Panc1 (cell line): ENCODE measurements around the gene RIMKLA.

Source experiments
- POLR2AphosphoS5 ChIP-seq: IDR thresholded peaks from 2 replicates; pipeline ENCODE4 v1.6.1; 2012; ENCODE audit warnings: mild to moderate bottlenecking, low read depth, low read length, moderate library complexity
- SIN3A ChIP-seq: IDR thresholded peaks from 2 replicates; pipeline ENCODE4 v1.6.1; 2012; ENCODE audit warnings: low read depth, mild to moderate bottlenecking, low read length, moderate library complexity, borderline replicate concordance; ENCODE audit not compliant: insufficient read depth
- TCF7L2 ChIP-seq: IDR thresholded peaks from 2 replicates; pipeline ENCODE4 v1.6.1; 2011; ENCODE audit warnings: mild to moderate bottlenecking, low read depth, low read length, inconsistent platforms
- TF ChIP-seq, protein P1 (sequence below): fragments of 450-650 bp; IDR thresholded peaks from 2 replicates; pipeline ENCODE4 v1.5.1; 2017; ENCODE audit warnings: mild to moderate bottlenecking
- TF ChIP-seq, protein P2 (sequence below), 2 experiments: IDR thresholded peaks; 2 replicates each; pipeline ENCODE4 v1.6.1; 2011 to 2012; ENCODE audit warnings: low read depth in 2 of 2, control low read depth in 1 of 2, low read length in 1 of 2, mild to moderate bottlenecking in 1 of 2, moderate library complexity in 1 of 2; ENCODE audit not compliant: insufficient read depth in 1 of 2

DNA sequence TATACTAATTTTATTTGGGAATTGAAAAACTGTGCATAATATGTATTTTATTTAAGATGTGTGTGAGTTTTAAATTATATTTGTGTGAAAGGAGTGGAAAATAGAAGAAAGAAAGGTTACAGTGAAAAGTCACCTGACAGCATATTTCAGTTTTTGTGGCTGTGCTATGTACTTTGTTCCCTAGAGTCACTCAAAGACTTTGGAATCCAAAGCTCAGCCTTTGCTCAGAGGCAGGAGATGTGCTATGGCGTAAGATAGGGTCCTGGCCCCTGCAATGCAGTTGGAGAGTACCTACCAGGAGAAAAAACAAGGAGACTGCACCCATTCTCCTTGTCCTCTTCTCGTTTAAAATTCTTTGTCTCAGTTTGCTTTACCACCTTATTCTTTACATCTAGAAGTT, 85.4 kb downstream of the RIMKLA start:
- TF ChIP-seq, protein P1, sequence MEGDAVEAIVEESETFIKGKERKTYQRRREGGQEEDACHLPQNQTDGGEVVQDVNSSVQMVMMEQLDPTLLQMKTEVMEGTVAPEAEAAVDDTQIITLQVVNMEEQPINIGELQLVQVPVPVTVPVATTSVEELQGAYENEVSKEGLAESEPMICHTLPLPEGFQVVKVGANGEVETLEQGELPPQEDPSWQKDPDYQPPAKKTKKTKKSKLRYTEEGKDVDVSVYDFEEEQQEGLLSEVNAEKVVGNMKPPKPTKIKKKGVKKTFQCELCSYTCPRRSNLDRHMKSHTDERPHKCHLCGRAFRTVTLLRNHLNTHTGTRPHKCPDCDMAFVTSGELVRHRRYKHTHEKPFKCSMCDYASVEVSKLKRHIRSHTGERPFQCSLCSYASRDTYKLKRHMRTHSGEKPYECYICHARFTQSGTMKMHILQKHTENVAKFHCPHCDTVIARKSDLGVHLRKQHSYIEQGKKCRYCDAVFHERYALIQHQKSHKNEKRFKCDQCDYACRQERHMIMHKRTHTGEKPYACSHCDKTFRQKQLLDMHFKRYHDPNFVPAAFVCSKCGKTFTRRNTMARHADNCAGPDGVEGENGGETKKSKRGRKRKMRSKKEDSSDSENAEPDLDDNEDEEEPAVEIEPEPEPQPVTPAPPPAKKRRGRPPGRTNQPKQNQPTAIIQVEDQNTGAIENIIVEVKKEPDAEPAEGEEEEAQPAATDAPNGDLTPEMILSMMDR = no peak
- TF ChIP-seq SIN3A (no peak), POLR2AphosphoS5 (no peak), TCF7L2 (no peak)
- TF ChIP-seq, protein P2, sequence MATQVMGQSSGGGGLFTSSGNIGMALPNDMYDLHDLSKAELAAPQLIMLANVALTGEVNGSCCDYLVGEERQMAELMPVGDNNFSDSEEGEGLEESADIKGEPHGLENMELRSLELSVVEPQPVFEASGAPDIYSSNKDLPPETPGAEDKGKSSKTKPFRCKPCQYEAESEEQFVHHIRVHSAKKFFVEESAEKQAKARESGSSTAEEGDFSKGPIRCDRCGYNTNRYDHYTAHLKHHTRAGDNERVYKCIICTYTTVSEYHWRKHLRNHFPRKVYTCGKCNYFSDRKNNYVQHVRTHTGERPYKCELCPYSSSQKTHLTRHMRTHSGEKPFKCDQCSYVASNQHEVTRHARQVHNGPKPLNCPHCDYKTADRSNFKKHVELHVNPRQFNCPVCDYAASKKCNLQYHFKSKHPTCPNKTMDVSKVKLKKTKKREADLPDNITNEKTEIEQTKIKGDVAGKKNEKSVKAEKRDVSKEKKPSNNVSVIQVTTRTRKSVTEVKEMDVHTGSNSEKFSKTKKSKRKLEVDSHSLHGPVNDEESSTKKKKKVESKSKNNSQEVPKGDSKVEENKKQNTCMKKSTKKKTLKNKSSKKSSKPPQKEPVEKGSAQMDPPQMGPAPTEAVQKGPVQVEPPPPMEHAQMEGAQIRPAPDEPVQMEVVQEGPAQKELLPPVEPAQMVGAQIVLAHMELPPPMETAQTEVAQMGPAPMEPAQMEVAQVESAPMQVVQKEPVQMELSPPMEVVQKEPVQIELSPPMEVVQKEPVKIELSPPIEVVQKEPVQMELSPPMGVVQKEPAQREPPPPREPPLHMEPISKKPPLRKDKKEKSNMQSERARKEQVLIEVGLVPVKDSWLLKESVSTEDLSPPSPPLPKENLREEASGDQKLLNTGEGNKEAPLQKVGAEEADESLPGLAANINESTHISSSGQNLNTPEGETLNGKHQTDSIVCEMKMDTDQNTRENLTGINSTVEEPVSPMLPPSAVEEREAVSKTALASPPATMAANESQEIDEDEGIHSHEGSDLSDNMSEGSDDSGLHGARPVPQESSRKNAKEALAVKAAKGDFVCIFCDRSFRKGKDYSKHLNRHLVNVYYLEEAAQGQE (IDR thresholded peaks at IDR 0.05; ENCODE audit: insufficient read depth in 1 of 2, low read depth in 2 of 2, low read length in 1 of 2) = no peak
